GM12864 (cell line): Measurements from ENCODE around the gene WDR54.

Source experiments
- DNase-seq: peaks from one replicate; pipeline ENCODE4 v3.0.0-alpha.2; 2011; ENCODE audit warnings: low read depth
- H3K4me3 ChIP-seq: 2 replicates; pipeline ENCODE4 v1.5.1; 2011; ENCODE audit warnings: mild to moderate bottlenecking, low read depth, low read length, control low read depth
- TF ChIP-seq, protein P1 (sequence below): IDR thresholded peaks from 2 replicates; pipeline ENCODE4 v1.5.1; 2011; ENCODE audit warnings: low read depth, mild to moderate bottlenecking, moderate library complexity, low read length, control low read depth, inconsistent platforms; ENCODE audit errors: missing control alignments

The WDR54 gene

DNA sequence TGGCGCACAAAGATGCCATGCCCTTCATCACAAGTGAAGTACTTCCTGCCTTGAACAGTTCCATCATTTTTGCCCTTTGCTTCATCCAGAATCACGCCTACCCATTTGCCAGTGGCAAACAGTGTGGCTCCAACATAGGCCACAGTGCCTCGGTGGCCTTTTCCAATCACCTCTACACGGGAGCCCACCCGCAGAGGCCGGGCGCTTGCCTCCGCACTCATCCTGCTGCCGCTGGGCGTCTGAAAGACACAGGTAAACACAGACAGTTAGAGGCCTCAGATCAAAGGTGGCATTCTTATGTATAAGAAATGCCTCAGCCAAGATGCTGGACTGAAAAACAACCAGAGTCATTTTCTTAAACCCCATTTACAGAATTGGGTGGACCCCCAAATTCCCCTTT is 43.5 kb upstream of the WDR54 start:
- TF ChIP-seq, protein P1, sequence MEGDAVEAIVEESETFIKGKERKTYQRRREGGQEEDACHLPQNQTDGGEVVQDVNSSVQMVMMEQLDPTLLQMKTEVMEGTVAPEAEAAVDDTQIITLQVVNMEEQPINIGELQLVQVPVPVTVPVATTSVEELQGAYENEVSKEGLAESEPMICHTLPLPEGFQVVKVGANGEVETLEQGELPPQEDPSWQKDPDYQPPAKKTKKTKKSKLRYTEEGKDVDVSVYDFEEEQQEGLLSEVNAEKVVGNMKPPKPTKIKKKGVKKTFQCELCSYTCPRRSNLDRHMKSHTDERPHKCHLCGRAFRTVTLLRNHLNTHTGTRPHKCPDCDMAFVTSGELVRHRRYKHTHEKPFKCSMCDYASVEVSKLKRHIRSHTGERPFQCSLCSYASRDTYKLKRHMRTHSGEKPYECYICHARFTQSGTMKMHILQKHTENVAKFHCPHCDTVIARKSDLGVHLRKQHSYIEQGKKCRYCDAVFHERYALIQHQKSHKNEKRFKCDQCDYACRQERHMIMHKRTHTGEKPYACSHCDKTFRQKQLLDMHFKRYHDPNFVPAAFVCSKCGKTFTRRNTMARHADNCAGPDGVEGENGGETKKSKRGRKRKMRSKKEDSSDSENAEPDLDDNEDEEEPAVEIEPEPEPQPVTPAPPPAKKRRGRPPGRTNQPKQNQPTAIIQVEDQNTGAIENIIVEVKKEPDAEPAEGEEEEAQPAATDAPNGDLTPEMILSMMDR: no peak
- DNase-seq: no peak
- no peak overlapping the region for H3K4me3 ChIP-seq

DNA sequence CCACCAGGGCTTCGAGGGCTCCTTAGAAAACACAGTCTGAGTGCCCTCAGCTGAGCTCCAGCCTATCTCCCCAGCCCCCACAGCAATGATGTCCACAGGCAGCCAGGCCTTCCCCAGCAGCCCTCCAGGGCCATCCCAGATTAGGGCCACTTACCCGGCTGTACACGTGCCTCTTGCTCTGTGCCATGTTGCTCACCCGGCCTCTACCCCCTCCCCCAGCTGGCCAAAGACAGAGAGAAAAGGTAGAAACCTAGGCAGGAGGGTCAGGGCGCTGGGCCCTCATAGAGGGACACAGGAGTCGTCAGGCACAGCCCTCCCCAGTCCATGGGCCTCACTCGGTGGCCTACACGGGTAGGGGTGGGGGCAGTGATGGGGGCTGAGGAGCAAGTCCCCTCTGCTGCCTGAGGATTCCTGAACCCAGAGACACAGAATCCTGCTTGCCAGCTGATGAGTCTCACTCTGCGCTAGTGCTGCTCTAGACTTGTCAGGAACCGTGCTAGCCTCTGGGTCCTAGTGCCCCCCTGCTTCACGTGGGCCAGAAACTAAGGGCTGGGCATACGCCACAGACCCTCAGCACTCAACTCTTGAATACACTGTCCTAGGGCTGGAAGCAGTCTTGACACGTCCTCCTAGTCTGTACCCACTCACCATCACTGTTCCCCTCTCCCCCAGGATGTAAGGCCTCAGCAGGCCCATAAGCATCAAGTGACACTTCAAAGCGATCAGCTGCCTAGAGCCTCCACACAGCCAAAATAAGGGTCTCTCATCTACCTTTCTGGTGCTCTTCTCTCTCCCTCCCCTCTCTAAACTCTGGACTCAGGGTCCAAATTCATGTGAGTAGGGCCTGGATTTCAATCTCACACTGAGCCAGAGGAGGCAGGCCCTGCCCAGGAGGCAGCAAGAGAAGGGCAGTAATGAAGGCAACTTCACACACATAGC is 41.4 kb upstream of the WDR54 start, which contains the start of gene DCTN1:
TSS of gene DCTN1 (minus strand) at position 461 of the 939 bp plus-strand sequence. CDS start at position 187, 274 bp downstream.
- no peak within 1 kb of the TSS for H3K4me3 ChIP-seq
- no peak for DNase-seq
- TF ChIP-seq, protein P1: no peak

DNA sequence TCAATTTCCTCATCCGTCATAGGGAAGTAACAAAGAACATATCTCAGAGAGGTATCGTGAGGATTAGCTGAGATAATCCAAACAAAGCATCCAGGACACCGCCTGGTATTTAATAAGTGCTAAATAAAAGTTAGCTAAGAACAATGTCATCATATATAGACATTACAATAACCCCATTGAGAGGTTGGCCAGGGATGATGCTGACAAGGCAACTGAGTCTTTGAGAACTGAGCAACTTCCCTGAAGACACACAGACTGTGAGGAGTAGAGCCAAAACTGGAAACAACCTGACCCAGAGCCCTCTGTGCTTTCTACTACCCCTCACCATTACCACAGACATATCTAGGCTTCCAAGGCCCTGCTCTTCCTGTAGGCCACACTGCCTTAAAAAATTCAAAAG is 39.8 kb upstream of the WDR54 start:
- DNase-seq: no peak
- TF ChIP-seq, protein P1: no peak
- H3K4me3 ChIP-seq: no peak overlapping the region

DNA sequence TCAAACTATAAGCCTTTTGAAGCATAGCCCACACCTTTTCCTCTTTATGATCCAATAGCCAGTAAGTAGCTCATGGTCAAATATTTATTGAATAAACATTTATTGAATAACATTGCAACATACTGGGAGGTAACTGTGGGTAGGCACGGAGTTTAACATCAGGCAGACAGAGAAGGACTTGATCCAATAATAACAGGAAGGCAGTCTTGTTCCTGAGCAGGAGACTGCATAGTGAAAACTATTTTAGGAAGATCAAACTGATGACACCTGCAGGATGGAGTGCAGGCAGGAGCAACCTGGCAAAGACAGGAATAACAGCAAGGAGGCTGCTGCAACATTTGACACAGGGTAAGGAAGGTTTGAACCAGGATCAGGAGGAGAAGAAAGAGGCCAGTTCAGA is 38.3 kb upstream of the WDR54 start:
- no peak for DNase-seq
- TF ChIP-seq, protein P1: no peak
- no peak overlapping the region for H3K4me3 ChIP-seq

DNA sequence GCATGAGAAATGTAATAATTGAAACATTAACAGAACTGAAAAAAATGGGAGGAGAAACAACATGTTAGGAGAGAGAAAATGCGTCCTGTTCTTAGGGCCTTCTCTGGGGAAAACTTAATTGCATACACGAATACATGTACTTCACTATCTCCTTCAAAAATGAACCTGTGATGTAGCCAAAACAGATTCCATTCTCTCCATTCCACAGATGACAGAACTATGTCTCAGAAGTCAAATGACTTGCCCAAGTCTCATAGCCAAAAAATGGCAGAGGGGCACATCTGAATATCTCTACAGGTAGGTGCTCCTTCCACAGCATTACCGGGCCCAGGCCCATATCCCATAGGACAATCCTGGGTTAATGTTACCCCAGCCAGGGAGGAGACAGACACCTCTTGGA is 37.5 kb upstream of the WDR54 start:
- TF ChIP-seq, protein P1: no peak
- no peak for DNase-seq
- H3K4me3 ChIP-seq: no peak overlapping the region

DNA sequence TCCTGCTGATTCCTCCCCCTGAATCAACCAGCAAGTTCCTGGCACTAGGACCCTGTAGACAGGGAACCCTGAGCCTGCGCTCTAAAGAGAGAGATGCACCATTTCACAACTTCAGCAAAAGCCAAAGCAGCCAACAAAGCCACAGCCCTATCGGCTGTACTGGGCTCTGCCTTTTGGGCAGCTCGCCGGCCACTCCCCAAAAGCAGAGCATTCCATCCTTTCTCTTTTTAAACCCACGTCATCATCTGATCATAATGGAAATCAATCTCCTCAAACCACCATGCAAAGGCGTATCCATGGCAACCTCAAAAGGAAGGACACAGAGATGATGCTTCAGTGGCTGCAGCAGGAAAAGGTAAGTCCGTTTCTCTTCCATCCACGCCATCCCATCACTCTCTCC is 36.1 kb upstream of the WDR54 start:
- TF ChIP-seq, protein P1: no peak
- no peak for DNase-seq
- H3K4me3 ChIP-seq: no peak overlapping the region
